Loucy (cell line): ENCODE data around the gene KCNA2.

ENCODE experiments used
- H2AFZ ChIP-seq: fragments of 200-600 bp; sonication (generic); 2 replicates; pipeline ENCODE4 v1.6.0; 2016; ENCODE audit warnings: antibody characterized with exemption, mild to moderate bottlenecking, low read length, moderate library complexity
- H3F3A ChIP-seq: fragments of 200-600 bp; 2 replicates; pipeline ENCODE4 v1.6.0; 2016; ENCODE audit warnings: antibody characterized with exemption, low read depth, mild to moderate bottlenecking
- H3K27me3 ChIP-seq: fragments of 200-600 bp; sonication (generic); 2 replicates; pipeline ENCODE4 v1.6.1; 2014; ENCODE audit warnings: low read length, mild to moderate bottlenecking; ENCODE audit not compliant: insufficient read depth, poor library complexity, severe bottlenecking
- H3K36me3 ChIP-seq: fragments of 200-600 bp; sonication (generic); 2 replicates; pipeline ENCODE4 v1.6.1; 2016; ENCODE audit warnings: low read length; ENCODE audit not compliant: insufficient read depth
- H3K4me1 ChIP-seq: fragments of 200-600 bp; sonication (generic); 2 replicates; pipeline ENCODE4 v1.5.1; 2014; ENCODE audit warnings: low read length, mild to moderate bottlenecking; ENCODE audit not compliant: insufficient read depth, poor library complexity, severe bottlenecking
- H3K4me2 ChIP-seq: fragments of 200-600 bp; sonication (generic); 2 replicates; pipeline ENCODE4 v1.6.0; 2014; ENCODE audit warnings: antibody characterized with exemption, low read length, low read depth, mild to moderate bottlenecking; ENCODE audit not compliant: poor library complexity, severe bottlenecking
- H3K4me3 ChIP-seq: fragments of 200-600 bp; sonication (generic); 2 replicates; pipeline ENCODE4 v1.5.1; 2014; ENCODE audit warnings: low read length, mild to moderate bottlenecking, mixed read lengths; ENCODE audit not compliant: poor library complexity, severe bottlenecking
- H3K79me2 ChIP-seq: fragments of 200-600 bp; sonication (generic); 2 replicates; pipeline ENCODE4 v1.6.1; 2014; ENCODE audit warnings: low read length; ENCODE audit not compliant: insufficient read depth
- H3K9ac ChIP-seq: fragments of 200-600 bp; sonication (generic); 2 replicates; pipeline ENCODE4 v1.6.0; 2014; ENCODE audit warnings: mild to moderate bottlenecking, low read depth, low read length, moderate library complexity; ENCODE audit not compliant: poor library complexity, severe bottlenecking
- H3K9me2 ChIP-seq: fragments of 200-600 bp; sonication (generic); replicated peaks from 2 replicates; pipeline ENCODE4 v1.6.1; 2016; ENCODE audit warnings: low read depth, low read length, mixed read lengths
- H3K9me3 ChIP-seq: fragments of 200-600 bp; sonication (generic); 2 replicates; pipeline ENCODE4 v1.6.1; 2014; ENCODE audit warnings: mild to moderate bottlenecking, antibody characterized with exemption, low read length, low read depth; ENCODE audit not compliant: insufficient read depth
- H4K20me1 ChIP-seq: fragments of 200-600 bp; sonication (generic); 2 replicates; pipeline ENCODE4 v1.6.0; 2014; ENCODE audit warnings: antibody characterized with exemption, low read length, mild to moderate bottlenecking; ENCODE audit not compliant: insufficient read depth, poor library complexity, severe bottlenecking
- CTCF ChIP-seq: fragments of 200-600 bp; sonication (generic); conservative IDR thresholded peaks from 2 replicates; pipeline ENCODE4 v1.5.1; 2014; ENCODE audit warnings: mild to moderate bottlenecking, antibody characterized with exemption, low read length
- EZH2phosphoT487 ChIP-seq: fragments of 200-600 bp; IDR thresholded peaks from 2 replicates; pipeline ENCODE4 v1.6.1; 2018; ENCODE audit warnings: antibody characterized with exemption, mild to moderate bottlenecking, moderate library complexity, borderline replicate concordance

Gene KCNA2

GRCh38 chr1:110587906-110588305, 18.3 kb downstream of the KCNA2 start:
- H3K4me1 ChIP-seq, result no peaks in the 10 kb centered on the region
- no peaks in the 10 kb centered on the region for H3K36me3 ChIP-seq
- H3K4me2 ChIP-seq, result no peak overlapping the region
- H3K9me3 ChIP-seq, result no peaks in the 10 kb centered on the region
- no peak overlapping the region for H3K4me3 ChIP-seq
- TF ChIP-seq CTCF (no peak), EZH2phosphoT487 (no peak)
- H3F3A ChIP-seq, result no peaks in the 10 kb centered on the region
- H4K20me1 ChIP-seq, result no peaks in the 10 kb centered on the region
- no peak overlapping the region for H2AFZ ChIP-seq
- no peaks in the 10 kb centered on the region for H3K27me3 ChIP-seq
- no peaks in the 10 kb centered on the region for H3K79me2 ChIP-seq
- H3K9ac ChIP-seq, result no peak overlapping the region
- no peaks in the 10 kb centered on the region for H3K9me2 ChIP-seq

GRCh38 chr1:110585481-110585880, 20.7 kb downstream of the KCNA2 start:
- H3K9me2 ChIP-seq, result no peaks in the 10 kb centered on the region
- H3K9me3 ChIP-seq, result no peaks in the 10 kb centered on the region
- H2AFZ ChIP-seq, result no peak overlapping the region
- no peak overlapping the region for H3K4me2 ChIP-seq
- H3F3A ChIP-seq, result no peaks in the 10 kb centered on the region
- H3K27me3 ChIP-seq, result no peaks in the 10 kb centered on the region
- TF ChIP-seq CTCF, result no peak
- no peak for TF ChIP-seq EZH2phosphoT487
- no peaks in the 10 kb centered on the region for H4K20me1 ChIP-seq
- no peak overlapping the region for H3K4me3 ChIP-seq
- H3K9ac ChIP-seq, result no peak overlapping the region
- no peaks in the 10 kb centered on the region for H3K36me3 ChIP-seq
- no peaks in the 10 kb centered on the region for H3K4me1 ChIP-seq
- H3K79me2 ChIP-seq, result no peaks in the 10 kb centered on the region

- no peaks in the 10 kb centered on the region for H4K20me1 ChIP-seq
- no peaks in the 10 kb centered on the region for H3K9me3 ChIP-seq
- no peaks in the 10 kb centered on the region for H3K27me3 ChIP-seq
- H3F3A ChIP-seq, result no peaks in the 10 kb centered on the region
- no peaks in the 10 kb centered on the region for H3K79me2 ChIP-seq
- H3K9ac ChIP-seq, result no peak overlapping the region
- H3K36me3 ChIP-seq, result no peaks in the 10 kb centered on the region
- H3K9me2 ChIP-seq, result no peaks in the 10 kb centered on the region
- H3K4me1 ChIP-seq, result no peaks in the 10 kb centered on the region
- no peak overlapping the region for H3K4me3 ChIP-seq
- no peak overlapping the region for H3K4me2 ChIP-seq
- no peak overlapping the region for H2AFZ ChIP-seq
- TF ChIP-seq EZH2phosphoT487, result no peak
- no peak for TF ChIP-seq CTCF
Measured at GRCh38 chr1:110584045-110584444, 22.1 kb downstream of the KCNA2 start.
